C4-2B (cell line): Measurements from ENCODE around the gene CDH12.
"Not testable (repeated sequence)": the region's sequence is repeated elsewhere in the genome, so short reads cannot be mapped to it uniquely, and the experiment has no call there.

Source experiments
- H3K27ac ChIP-seq: fragments of 450-650 bp; 2 replicates; pipeline ENCODE4 v1.5.1; 2017
- CTCF ChIP-seq: fragments of 450-650 bp; conservative IDR thresholded peaks from 2 replicates; pipeline ENCODE4 v1.5.1; 2017; ENCODE audit warnings: mild to moderate bottlenecking
- ZFX ChIP-seq: fragments of 450-650 bp; IDR thresholded peaks from 2 replicates; pipeline ENCODE4 v1.6.1; 2017

The CDH12 gene

GRCh38 chr5:22329683-22330082, 523.5 kb downstream of the CDH12 start:
- no peak for TF ChIP-seq CTCF
- no peak for TF ChIP-seq ZFX

GRCh38 chr5:22319798-22320197, 533.3 kb downstream of the CDH12 start:
- TF ChIP-seq ZFX (no peak), CTCF (no peak)
- H3K27ac ChIP-seq = no peak overlapping the region

More at GRCh38 chr5:22329683-22330082, 523.5 kb downstream of the CDH12 start:
- no peak overlapping the region for H3K27ac ChIP-seq

DNA sequence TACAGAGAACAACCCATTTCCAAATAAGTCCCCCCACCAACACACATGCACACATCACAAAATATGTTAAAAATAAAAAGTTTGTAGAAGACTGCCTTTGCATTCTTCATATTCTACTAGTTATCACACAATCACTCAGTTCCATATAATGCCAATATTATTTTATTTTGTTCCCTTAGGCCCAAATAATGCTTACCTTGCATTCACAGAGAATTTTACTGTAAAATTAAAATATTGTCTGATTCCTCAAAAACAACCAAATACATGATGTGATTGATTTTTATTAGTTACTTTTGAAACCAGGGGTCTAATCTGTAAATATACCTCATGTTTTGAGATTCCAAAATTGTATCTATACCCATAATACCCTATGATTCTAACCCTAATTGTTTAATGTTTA, 536.9 kb downstream of the CDH12 start:
- no peak overlapping the region for H3K27ac ChIP-seq
- TF ChIP-seq ZFX (no peak), CTCF (no peak)

- not testable (repeated sequence) for H3K27ac ChIP-seq
Observed at GRCh38 chr5:22315052-22315451, 538.1 kb downstream of the CDH12 start.

- TF ChIP-seq ZFX = no peak
- TF ChIP-seq CTCF = no peak
- no peak overlapping the region for H3K27ac ChIP-seq
Observed at GRCh38 chr5:22314548-22314947, 538.6 kb downstream of the CDH12 start.

DNA sequence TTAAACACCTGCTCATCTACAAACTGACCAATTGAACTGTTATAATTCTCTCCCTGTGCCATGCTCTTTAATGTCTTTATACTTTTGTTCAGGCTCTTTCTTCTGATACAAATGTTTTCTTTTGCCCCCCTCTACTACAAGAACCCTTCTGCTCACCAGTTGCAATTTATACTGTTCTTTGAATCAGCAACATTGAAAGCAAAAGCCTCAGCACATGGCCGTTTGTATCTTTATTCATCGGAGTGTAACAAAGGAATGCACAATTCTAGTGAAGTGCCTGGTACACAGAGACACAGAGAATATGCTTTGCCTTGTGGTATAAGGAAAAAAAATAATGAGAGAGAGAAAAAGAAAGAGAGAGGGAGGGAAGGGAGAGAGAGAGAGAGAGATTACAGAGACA, 547.1 kb downstream of the CDH12 start:
- no peak for TF ChIP-seq CTCF
- TF ChIP-seq ZFX = no peak
- no peak overlapping the region for H3K27ac ChIP-seq

DNA sequence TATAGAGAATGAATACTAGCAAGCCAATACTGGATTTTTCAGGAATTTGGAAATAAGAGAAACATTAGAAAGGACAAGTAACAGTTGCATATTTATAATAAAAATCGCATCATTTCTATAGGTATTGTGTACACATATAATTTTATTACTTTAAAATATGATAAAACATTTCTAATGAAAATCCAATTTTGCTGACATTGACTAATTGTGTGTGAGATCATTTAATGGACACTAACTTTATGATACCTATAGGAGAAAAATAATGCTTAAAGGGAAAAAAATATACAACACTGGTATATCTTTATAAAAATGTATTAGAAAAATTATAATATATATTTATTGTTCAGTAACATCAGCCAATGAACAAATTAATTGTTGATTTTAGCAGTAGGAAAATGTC, 557.3 kb downstream of the CDH12 start:
- H3K27ac ChIP-seq = no peak overlapping the region
- TF ChIP-seq ZFX = no peak
- TF ChIP-seq CTCF = no peak

DNA sequence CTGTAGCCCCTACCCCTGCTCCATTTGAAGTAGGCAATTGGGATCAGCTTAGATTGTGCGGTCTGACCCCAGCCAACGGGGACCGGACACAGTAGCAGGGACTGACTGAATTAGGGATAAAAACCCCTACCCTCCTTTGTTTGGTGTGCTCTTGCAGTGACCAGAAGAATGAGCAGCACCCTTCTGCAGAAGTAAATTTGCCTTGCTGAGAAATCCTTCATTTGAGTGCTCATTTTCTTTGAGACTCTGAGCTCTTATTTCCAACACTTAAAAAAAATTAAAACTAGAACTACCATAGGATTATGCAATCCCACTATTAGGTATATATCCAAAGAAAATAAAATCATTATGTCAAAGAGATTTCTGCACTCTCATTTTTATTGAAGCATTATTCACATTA, 560.0 kb downstream of the CDH12 start:
- TF ChIP-seq ZFX (no peak), CTCF (no peak)
- no peak overlapping the region for H3K27ac ChIP-seq
